ENCODE data around the gene ZNF516.

GRCh38 chr18:76445741-76446232 lies 49.3 kb downstream of the ZNF516 start:
- TF ChIP-seq REST (IDR thresholded peaks at IDR 0.05; ENCODE audit: insufficient read depth in 1 of 2, low read depth in 2 of 2, low read length in 2 of 2) (no peak), SIN3A (IDR thresholded peaks at IDR 0.05; ENCODE audit: borderline replicate concordance, insufficient read depth, low read length) (no peak), POLR2AphosphoS5 (IDR thresholded peaks at IDR 0.05; ENCODE audit: low read depth, low read length) (no peak), TAF1 (IDR thresholded peaks at IDR 0.05; ENCODE audit: borderline replicate concordance, insufficient read depth, low read length) (no peak)
